NOMO-1 (cell line): ENCODE measurements around the gene CHID1.

Source experiments
- DNase-seq, 2 experiments: peaks; one replicate each; lab custom pipeline; 2025; ENCODE audit not compliant: unreplicated experiment in 2 of 2; lab: John Stamatoyannopoulos, UW

Gene CHID1

GRCh38 chr11:853682-854448 lies 56.7 kb downstream of the CHID1 start:
- DNase-seq: no peak

DNA sequence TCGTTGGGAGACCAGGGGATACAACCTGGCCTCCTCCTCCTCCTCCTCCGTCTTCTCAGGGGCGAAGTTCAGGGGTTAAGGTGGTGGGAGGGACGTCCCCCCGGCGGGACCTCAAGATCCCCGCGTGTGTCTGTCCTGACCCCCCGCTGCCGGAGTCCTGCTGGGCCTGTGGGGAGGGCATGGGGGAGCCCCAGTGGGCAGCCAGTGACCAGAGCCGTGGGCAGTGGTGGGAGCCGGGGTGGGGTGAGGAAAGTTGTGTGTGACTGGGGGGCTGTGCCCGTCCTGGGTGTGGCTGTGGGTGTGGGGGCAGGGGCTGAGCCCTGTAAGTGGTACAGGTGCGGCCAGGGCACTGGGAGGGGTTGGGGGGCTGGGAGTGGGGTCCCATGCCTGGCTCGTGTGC lies 57.8 kb downstream of the CHID1 start:
- no peak for DNase-seq

DNA sequence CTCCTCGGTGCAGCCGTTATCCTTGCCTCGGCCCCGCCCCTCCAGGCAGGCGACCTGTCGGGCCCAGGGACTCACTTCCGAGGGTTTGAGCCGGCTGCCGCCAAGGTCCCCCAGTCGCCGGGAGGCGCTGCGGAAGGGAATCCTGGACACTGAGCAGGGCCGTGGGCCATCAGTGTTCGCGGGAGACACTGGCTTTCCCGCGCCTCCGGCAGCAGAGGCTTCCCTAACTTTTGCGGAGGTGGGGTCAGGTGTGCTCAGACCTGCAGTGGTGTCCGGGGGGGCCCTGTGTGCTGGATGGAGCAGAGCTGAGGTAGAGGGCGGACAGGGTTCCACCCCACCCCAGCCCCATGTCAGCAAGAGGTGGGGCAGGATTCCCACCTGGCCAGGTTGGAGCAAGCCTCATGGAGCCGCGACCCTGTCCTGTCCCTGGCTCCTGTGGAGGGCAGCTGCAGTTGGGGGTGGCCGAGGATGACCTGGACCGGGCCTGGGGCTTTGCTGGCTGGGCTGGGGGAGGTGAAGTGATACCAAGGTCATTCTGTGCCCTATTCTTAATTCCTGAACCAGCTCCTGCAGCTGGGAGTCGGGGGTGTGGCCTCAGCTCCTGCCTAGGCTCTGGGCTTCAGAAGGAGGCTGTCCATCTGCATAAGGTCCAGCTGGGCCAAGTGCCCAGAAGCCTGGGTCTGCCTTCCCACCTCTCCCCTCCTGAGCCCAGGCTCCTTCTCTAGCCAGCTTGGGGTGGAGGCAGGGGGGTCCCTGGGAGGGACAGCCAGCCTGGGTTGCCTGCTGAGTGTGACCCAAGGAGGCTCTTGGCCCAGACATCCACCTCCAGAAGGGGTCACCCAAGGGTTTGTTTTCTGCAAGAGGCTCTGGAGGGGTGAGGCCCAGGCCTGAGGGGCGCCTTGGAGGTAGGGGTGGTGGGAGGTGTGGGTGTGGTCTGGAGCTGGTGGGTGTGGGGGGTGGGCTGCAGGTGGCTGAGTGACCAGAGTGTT lies 59.5 kb downstream of the CHID1 start:
- no peak for DNase-seq

DNA sequence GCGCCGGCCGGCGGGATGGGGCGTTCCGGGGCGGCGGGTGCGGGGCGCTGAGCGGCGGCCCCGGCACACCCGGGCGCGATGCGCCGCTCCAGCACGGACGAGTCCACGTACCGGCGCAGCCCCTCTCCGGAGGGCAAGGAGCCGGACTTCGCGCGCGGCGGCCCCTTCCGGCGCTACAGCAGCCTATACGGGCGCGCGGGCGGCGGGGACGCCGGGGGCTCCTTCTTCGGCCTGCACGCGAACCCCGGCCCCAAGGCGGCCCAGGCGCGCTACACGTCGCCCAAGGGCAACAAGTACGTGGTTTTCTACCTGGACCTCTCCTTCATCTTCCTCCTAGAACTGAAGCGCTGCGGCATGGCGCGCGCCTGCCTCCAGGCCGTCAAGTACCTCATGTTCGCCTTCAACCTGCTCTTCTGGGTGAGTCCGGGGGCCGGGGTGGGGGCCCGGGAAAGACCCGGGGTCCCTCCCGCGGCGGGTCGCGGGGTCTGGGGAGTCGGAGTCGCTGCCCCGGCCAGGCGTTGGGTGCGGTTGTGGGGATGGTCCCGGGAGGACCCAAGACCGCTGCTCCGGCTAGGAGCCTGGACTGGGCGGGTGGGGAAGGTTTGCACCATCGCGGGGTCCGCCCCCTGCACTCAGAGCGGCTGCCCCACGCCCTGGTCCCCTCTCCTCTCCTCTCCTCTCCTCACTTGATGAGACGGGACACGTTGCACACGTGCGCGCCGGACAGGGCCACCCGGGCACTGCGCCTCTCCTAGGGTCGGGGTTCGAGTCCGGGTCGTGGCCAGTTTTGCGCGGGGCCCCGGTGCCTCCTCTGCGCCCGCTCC lies 60.4 kb downstream of the CHID1 start:
- no peak for DNase-seq

GRCh38 chr11:849104-849824 lies 61.3 kb downstream of the CHID1 start:
- no peak for DNase-seq

DNA sequence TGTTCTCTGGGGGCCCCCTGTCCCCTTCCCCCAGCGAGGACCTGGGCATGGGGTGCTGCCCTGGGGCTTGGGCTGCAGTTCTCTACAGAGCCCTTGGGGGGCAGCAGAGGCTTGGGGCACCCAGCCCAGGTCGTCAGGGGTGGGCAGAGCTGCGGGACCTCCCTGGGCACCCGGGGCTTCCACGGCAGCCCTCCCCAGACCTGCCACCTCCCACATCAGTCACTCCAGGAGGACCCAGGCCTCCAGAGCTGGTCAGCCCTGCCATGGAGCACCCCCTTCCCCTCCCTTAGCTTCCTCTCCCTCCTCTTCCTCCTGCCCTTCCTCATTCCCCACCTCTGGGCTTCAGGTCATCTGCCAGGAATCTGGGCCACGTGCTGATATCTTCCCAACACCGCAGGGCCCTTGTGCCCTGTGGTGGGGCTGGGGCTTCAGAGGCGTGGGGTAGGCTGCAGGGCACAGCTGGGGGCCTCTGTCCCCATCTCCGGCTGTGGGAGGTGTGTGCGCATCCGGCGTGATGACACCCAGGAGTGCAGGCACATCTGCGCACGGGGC lies 62.2 kb downstream of the CHID1 start:
- DNase-seq: peak; percentile 9 to 21

DNA sequence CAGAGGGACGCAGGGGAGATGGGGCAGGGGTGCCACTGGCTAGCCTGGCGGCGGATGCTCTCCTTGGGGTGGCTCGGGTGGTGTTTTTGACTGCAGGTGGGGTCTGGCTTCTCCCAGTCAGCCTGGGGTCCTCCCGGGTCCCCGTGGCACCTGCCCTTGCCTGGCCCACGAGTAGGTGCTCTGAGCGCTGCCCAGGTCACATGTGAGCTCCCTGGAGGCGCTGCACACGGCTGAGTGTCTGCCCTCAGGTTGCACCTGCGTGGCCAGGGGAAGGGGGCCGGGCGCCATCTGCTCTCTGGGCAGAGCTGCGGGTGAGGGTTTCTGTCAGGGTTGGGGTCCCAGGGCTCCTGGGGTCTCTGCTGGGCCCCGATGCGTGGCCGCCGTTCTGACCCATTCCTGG lies 62.7 kb downstream of the CHID1 start:
- no peak for DNase-seq

DNA sequence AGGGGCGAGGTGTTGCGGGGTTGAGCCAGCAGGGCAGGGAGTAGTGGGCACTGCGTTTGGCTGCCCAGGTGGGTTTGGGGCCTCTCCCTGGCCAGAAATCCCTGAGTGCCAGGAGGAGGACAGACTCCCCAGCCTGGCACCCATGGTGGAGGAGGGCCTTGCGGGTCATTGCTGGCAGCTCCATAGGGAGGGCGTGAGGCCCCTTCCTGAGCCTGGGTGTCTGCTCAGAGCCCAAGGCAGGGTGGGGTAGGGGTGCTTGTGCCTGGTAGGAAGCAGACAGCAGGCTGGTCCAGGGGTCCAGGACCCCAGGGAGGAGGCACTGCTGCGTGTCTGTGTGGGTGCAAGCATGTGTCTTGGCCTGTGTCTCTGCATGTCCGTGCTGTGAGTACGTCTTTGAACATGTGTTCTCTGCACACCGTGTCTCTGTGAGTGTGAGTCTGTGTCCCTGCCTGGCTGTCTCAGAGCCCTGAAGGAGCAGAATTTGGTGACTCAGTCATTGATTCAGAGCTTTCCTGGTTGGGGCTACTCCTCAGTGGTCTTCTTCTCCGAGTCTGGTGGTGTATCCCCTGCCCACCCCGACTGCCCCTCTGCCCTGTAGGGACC lies 64.0 kb downstream of the CHID1 start:
- DNase-seq: no peak

- DNase-seq: no peak
Measured at GRCh38 chr11:845872-846495, 64.6 kb downstream of the CHID1 start.

- DNase-seq: no peak
Measured at GRCh38 chr11:844693-845644, 65.6 kb downstream of the CHID1 start.

- no peak for DNase-seq
Measured at GRCh38 chr11:843818-844692, 66.6 kb downstream of the CHID1 start.

DNA sequence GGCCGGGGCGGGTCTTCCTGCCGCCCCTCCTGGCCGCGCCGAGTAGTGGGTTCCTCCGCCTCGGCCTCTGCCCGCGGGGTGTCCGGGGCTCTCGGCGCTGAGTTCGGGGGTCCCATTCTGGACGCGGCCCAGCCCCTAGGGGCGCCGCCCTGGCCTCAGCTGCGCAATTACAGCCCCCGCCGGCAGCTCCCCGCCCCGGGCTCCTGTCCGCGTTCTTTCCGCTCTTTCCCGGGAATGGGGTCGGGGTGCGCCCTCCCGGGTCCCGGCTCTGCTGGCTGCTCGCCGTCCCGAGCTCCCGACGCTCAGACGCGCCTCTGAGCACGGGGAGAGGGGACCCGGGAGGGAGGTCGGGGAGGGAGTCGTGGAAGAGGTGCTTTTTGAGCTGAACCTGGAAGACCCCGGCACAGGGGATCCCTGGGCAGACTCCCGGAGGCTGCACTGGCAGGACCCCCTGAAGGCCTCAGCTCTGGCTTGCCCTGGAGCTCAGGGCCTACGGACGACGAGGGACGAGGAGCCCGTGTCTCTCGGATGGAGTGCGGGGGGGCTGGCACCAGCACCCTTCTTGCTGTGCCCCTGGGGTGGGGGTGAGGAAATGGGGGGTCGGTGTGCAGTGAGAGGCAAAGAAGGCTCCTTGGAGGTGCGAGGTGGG lies 67.4 kb downstream of the CHID1 start:
- DNase-seq: no peak

GRCh38 chr11:842370-843002 lies 68.1 kb downstream of the CHID1 start, which contains the start of the genes POLR2L and TSPAN4:
TSS of gene POLR2L (minus strand) at chr11:842529. CDS start at chr11:842508, 21 bp downstream.
TSS of gene TSPAN4 (plus strand) at chr11:842852. CDS start at chr11:850305, 7,453 bp downstream.
- DNase-seq: peak; percentile 76 to 87

DNA sequence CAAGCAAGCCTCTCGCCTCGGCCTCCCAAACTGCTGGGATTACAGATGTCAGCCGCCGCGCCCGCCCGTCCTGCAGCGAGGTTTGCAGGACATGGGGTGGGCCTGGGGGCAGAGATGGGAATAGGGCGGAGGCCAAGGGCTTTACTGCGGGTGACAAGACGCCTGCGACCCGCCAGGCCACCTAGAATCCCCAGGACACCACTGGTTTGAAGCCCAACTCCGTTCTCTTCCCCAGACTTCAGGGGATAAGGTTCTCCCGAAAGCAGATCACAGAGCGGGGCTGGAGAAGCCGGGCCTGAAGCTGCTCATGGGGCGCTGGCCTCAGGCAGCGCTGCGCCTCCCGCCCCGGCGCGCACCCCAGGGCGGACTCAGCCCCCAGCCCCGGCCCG lies 68.6 kb downstream of the CHID1 start:
- DNase-seq: no peak

- DNase-seq: no peak
Measured at GRCh38 chr11:839875-840617, 70.6 kb downstream of the CHID1 start.
